Loucy (cell line): Measurements from ENCODE around the gene MYO3B.

Experiments
- H2AFZ ChIP-seq: fragments of 200-600 bp; sonication (generic); 2 replicates; pipeline ENCODE4 v1.6.0; 2016; ENCODE audit warnings: antibody characterized with exemption, mild to moderate bottlenecking, low read length, moderate library complexity
- H3F3A ChIP-seq: fragments of 200-600 bp; 2 replicates; pipeline ENCODE4 v1.6.0; 2016; ENCODE audit warnings: antibody characterized with exemption, low read depth, mild to moderate bottlenecking
- H3K27me3 ChIP-seq: fragments of 200-600 bp; sonication (generic); 2 replicates; pipeline ENCODE4 v1.6.1; 2014; ENCODE audit warnings: low read length, mild to moderate bottlenecking; ENCODE audit not compliant: insufficient read depth, poor library complexity, severe bottlenecking
- H3K36me3 ChIP-seq: fragments of 200-600 bp; sonication (generic); 2 replicates; pipeline ENCODE4 v1.6.1; 2016; ENCODE audit warnings: low read length; ENCODE audit not compliant: insufficient read depth
- H3K4me1 ChIP-seq: fragments of 200-600 bp; sonication (generic); 2 replicates; pipeline ENCODE4 v1.5.1; 2014; ENCODE audit warnings: low read length, mild to moderate bottlenecking; ENCODE audit not compliant: insufficient read depth, poor library complexity, severe bottlenecking
- H3K4me2 ChIP-seq: fragments of 200-600 bp; sonication (generic); 2 replicates; pipeline ENCODE4 v1.6.0; 2014; ENCODE audit warnings: antibody characterized with exemption, low read length, low read depth, mild to moderate bottlenecking; ENCODE audit not compliant: poor library complexity, severe bottlenecking
- H3K4me3 ChIP-seq: fragments of 200-600 bp; sonication (generic); 2 replicates; pipeline ENCODE4 v1.5.1; 2014; ENCODE audit warnings: low read length, mild to moderate bottlenecking, mixed read lengths; ENCODE audit not compliant: poor library complexity, severe bottlenecking
- H3K79me2 ChIP-seq: fragments of 200-600 bp; sonication (generic); 2 replicates; pipeline ENCODE4 v1.6.1; 2014; ENCODE audit warnings: low read length; ENCODE audit not compliant: insufficient read depth
- H3K9ac ChIP-seq: fragments of 200-600 bp; sonication (generic); 2 replicates; pipeline ENCODE4 v1.6.0; 2014; ENCODE audit warnings: mild to moderate bottlenecking, low read depth, low read length, moderate library complexity; ENCODE audit not compliant: poor library complexity, severe bottlenecking
- H3K9me2 ChIP-seq: fragments of 200-600 bp; sonication (generic); replicated peaks from 2 replicates; pipeline ENCODE4 v1.6.1; 2016; ENCODE audit warnings: low read depth, low read length, mixed read lengths
- H3K9me3 ChIP-seq: fragments of 200-600 bp; sonication (generic); 2 replicates; pipeline ENCODE4 v1.6.1; 2014; ENCODE audit warnings: mild to moderate bottlenecking, antibody characterized with exemption, low read length, low read depth; ENCODE audit not compliant: insufficient read depth
- H4K20me1 ChIP-seq: fragments of 200-600 bp; sonication (generic); 2 replicates; pipeline ENCODE4 v1.6.0; 2014; ENCODE audit warnings: antibody characterized with exemption, low read length, mild to moderate bottlenecking; ENCODE audit not compliant: insufficient read depth, poor library complexity, severe bottlenecking
- CTCF ChIP-seq: fragments of 200-600 bp; sonication (generic); conservative IDR thresholded peaks from 2 replicates; pipeline ENCODE4 v1.5.1; 2014; ENCODE audit warnings: mild to moderate bottlenecking, antibody characterized with exemption, low read length
- EZH2phosphoT487 ChIP-seq: fragments of 200-600 bp; IDR thresholded peaks from 2 replicates; pipeline ENCODE4 v1.6.1; 2018; ENCODE audit warnings: antibody characterized with exemption, mild to moderate bottlenecking, moderate library complexity, borderline replicate concordance

Gene MYO3B

GRCh38 chr2:170505631-170506275 lies 327.8 kb downstream of the MYO3B start:
- Histone ChIP-seq H3K4me2 (peak overlapping the region; percentile 11), H2AFZ (no peak overlapping the region), H4K20me1 (peaks cover 6% of the 10 kb centered on the region), H3K4me3 (no peak overlapping the region), H3K9ac (no peak overlapping the region), H3K9me2 (no peaks in the 10 kb centered on the region), H3K27me3 (peaks cover 92% of the 10 kb centered on the region), H3K4me1 (peaks cover 16% of the 10 kb centered on the region), H3K36me3 (no peaks in the 10 kb centered on the region), H3K79me2 (no peaks in the 10 kb centered on the region), H3K9me3 (no peaks in the 10 kb centered on the region), H3F3A (no peaks in the 10 kb centered on the region)
- TF ChIP-seq EZH2phosphoT487 (no peak), CTCF (no peak)

- H2AFZ ChIP-seq, result no peak overlapping the region
- H3K4me3 ChIP-seq, result no peak overlapping the region
- TF ChIP-seq CTCF (no peak), EZH2phosphoT487 (no peak)
- no peak overlapping the region for H3K9ac ChIP-seq
- peaks cover 16% of the 10 kb centered on the region for H3K4me1 ChIP-seq
- H3K9me2 ChIP-seq, result no peaks in the 10 kb centered on the region
- H3K4me2 ChIP-seq, result no peak overlapping the region
- no peaks in the 10 kb centered on the region for H3K79me2 ChIP-seq
- no peaks in the 10 kb centered on the region for H3F3A ChIP-seq
- H3K9me3 ChIP-seq, result no peaks in the 10 kb centered on the region
- peaks cover 92% of the 10 kb centered on the region for H3K27me3 ChIP-seq
- peaks cover 6% of the 10 kb centered on the region for H4K20me1 ChIP-seq
- H3K36me3 ChIP-seq, result no peaks in the 10 kb centered on the region
Measured at GRCh38 chr2:170509452-170510193, 331.7 kb downstream of the MYO3B start.

DNA sequence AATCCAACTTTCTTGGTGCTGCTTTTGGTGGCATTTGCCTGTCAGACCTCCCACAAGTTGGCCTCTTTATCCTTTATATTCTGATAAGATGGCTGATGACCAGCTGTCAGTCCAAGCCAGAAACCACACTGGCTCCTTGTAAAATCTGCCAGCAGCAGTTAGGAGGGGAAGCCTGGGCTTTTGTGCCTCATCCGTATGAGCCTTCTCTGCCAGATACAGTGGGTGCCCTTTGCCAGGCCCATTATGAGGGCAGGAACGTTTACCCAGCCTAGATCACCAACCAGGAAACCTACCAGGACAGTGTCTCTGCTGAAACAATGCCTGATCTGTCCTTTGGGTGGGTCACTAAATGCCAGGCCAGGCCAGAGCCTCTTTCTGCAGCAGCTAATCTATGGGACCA lies 334.3 kb downstream of the MYO3B start:
- Histone ChIP-seq H3K9me3 (no peaks in the 10 kb centered on the region), H3K27me3 (peaks cover 92% of the 10 kb centered on the region), H3K4me2 (no peak overlapping the region), H3K9me2 (no peaks in the 10 kb centered on the region), H3K9ac (no peak overlapping the region), H3K4me3 (no peak overlapping the region), H3F3A (no peaks in the 10 kb centered on the region), H4K20me1 (no peaks in the 10 kb centered on the region), H3K4me1 (peaks cover 7% of the 10 kb centered on the region), H3K79me2 (no peaks in the 10 kb centered on the region), H3K36me3 (no peaks in the 10 kb centered on the region), H2AFZ (no peak overlapping the region)
- TF ChIP-seq EZH2phosphoT487, result no peak
- no peak for TF ChIP-seq CTCF
